Right cardiac atrium (tissue), 5 donors: ENCODE data around the gene SMG6. TPM values are rescaled to one million over a fixed set of nuclear protein-coding genes. Genes with fewer than 3 reads are reported as not detected.
"Not testable (repeated sequence)": the region's sequence is repeated elsewhere in the genome, so short reads cannot be mapped to it uniquely, and the experiment has no call there.

ENCODE experiments used
- ATAC-seq, 2 donors: fragments of 200-7000 bp; cut with Tn5 transposase; one replicate each; pipeline versions ENCODE4 v1.8.0 to v1.9.1; 2020; ENCODE audit warnings: moderate library complexity in 2 of 2, mild to moderate bottlenecking in 1 of 2
- DNase-seq, 3 donors: peaks; one replicate each; pipeline ENCODE4 v3.0.0-alpha.2; 2020
- H3K27ac ChIP-seq: one replicate; pipeline ENCODE4 v1.5.1; 2013; ENCODE audit warnings: mild to moderate bottlenecking, low read length, control low read depth, moderate library complexity
- H3K27me3 ChIP-seq: one replicate; pipeline ENCODE4 v1.6.1; 2013; ENCODE audit not compliant: control insufficient read depth, insufficient read depth
- H3K4me1 ChIP-seq: one replicate; pipeline ENCODE4 v1.6.1; 2013; ENCODE audit warnings: low read length; ENCODE audit not compliant: control insufficient read depth, insufficient read depth
- H3K4me3 ChIP-seq: one replicate; pipeline ENCODE4 v1.5.1; 2013; ENCODE audit warnings: low read length, control low read depth
- H3K9me3 ChIP-seq: one replicate; pipeline ENCODE4 v1.6.1; 2013; ENCODE audit warnings: low read length; ENCODE audit not compliant: control insufficient read depth
- WGBS: extraction: QIAGEN DNeasy Blood & Tissue Kit; methylation state at CpG from one replicate; pipeline ENCODE4 v1.1.7; 2013; 5-methylcytosine and 5-hydroxymethylcytosine counted together
- intact Hi-C, 4 donors: fragments of 100-400 bp; cut with DNase I; formaldehyde crosslinking; loops; one replicate each; pipeline versions ENCODE4 v1.11.0 to v1.14.0; 2022 to 2023
- polyA plus RNA-seq: library from polyadenylated mRNA; stranded (reverse); fragments of 200-250 nt; gene quantifications from one replicate; pipeline ENCODE4 v1.2.3, GENCODE V29; 2013
- total RNA-seq, 4 donors: library from RNA; stranded (reverse); fragmentation: NEBNext Ultra II Directional; extraction: Animal tissue kit (Norgen Biotek cat#: 25700); gene quantifications; one replicate each; pipeline ENCODE4 v1.2.1, GENCODE V29; 2021
- donor health status: healthy with polysubstance abuse.
- donor health status: DM: no; HTN: yes; CAD: no.
- donor health status: DM: no; HTN: no; CAD: no.
- donor health status: DM: no; HTN: yes; CAD: no; lungs with severe emphysema.
- donor health status: DM: yes; HTN: yes; CAD: no.

Gene SMG6
- total and polyA plus RNA-seq, 5 donors: 18.7 to 36.0 (median 27.6) TPM

DNA sequence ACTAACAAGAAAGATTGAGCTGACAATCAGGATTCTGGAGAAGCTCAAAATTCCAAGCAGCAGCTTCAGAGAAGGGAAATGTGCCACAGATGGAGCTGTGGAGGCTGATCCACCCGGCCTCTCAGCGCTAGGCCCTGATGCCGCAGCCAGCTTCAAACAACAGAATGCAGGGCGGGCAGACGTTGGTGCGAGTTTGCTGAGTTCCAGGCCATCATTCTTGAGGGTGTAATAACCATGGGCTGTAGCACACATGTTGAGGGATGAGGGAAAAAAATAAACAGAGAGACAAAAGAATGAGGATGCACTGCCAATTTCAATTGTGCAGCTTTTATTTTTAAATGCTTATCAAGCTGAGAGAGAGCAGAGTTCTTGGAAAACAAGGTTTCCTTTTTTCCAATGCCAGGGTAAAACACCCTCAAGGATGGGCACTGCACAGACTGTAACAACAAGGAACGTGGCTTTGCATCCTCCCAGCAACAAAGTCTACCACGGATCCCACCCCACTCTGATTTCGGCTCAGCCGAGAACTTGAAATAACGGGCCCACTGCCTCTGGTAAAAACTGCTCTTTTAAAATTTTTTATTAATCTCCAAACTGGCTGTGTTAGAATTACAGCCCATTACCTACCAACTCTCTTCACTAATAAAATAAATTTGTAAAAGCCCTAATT is 90.2 kb downstream of the SMG6 start:
- ATAC-seq (peak; percentile 23 to 37), DNase-seq (peak in 2 of 3 donors; percentile 65 to 68)
- Histone ChIP-seq H3K27ac (peak overlapping the region; percentile 99), H3K9me3 (no peaks in the 10 kb centered on the region), H3K4me3 (no peak overlapping the region), H3K27me3 (no peaks in the 10 kb centered on the region), H3K4me1 (peaks cover 10% of the 10 kb centered on the region)
- 35% methylated on average over 11 of the region's 11 CpGs for WGBS
- intact Hi-C loops: loop anchor here in 3 of 4 donors (2.0 to 5.0 kb wide), 2 partner anchors 36 to 39 kb away; no protein-coding TSS in a partner anchor

DNA sequence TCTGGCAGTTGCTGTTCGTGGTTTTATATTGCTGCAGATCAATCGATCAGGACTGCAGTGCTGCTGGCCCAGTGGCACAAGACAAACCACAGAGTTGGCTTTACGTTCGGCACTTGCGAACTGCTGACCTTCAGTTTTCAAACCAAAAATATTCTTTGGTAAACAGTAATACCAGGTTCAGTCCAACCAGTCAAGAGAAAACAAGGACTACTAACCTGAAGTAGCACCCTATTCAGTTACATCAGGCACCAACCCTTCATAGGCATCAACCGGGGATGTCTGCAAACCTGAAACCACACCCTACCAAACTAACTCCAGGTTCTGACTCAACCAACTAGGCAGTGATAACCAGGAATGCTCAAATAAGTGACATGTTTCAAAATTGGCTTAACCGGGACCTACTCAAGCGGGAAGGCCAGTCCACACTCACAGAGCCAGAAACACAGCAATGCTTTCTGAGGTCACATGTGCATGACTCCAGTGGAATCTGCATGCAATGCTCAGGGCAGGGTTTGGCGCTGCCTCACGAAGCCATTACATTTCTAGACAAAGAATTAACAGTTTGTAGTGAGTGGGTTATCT is 91.1 kb downstream of the SMG6 start:
- WGBS: 52% methylated on average over 10 of the region's 10 CpGs
- intact Hi-C loops: loop anchor here in 3 of 4 donors (2.0 to 5.0 kb wide), 2 partner anchors 35 to 38 kb away; no protein-coding TSS in a partner anchor
- Histone ChIP-seq H3K27me3 (no peaks in the 10 kb centered on the region), H3K4me3 (no peak overlapping the region), H3K4me1 (peaks cover 13% of the 10 kb centered on the region), H3K27ac (peak overlapping the region; percentile 99), H3K9me3 (no peaks in the 10 kb centered on the region)
- DNase-seq: peak; percentile 71 to 87 (median 75)
- ATAC-seq: peak; percentile 49 to 62

DNA sequence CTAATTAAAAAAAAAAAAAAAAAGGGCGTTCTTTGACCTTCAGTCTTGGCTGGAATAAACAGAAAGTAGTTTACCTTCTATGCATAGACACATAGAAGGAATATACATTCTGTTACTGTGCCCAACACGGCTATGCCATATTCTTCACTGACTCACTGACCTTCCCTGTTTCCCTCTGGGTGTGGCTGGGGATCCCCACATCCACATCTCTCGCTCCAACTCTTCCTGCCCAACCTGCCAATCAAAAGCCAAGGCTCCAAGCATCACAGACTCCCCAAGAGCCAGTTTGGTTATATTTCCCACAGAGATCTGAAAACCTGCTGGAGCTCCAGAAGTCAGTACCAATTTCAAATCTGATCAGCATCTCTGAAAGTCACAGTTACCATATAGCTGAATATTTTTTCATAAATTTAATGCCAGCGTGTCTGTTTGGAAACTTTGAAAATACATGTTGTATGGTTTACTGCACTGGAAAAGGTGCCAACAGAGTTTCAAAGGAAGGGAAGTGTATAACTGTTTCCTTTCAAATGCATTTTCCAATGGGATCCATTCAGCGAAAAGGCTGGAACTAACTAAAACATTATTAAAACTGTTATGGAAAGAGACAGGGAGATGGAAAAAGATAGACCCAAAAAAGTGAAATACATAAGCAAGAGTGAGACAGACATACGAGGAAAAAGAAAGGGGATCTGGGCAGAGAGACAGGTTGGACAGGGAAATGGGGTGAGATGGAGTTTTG is 91.8 kb downstream of the SMG6 start:
- intact Hi-C loops: loop anchor here in 3 of 4 donors (2.0 to 5.0 kb wide), 2 partner anchors 35 to 37 kb away; no protein-coding TSS in a partner anchor
- ATAC-seq (no peak), DNase-seq (no peak)
- H3K27ac ChIP-seq: peak overlapping the region; percentile 99
- WGBS: 85% methylated on average over 6 of the region's 6 CpGs
- no peak overlapping the region for H3K4me3 ChIP-seq
- H3K9me3 ChIP-seq: no peaks in the 10 kb centered on the region
- H3K27me3 ChIP-seq: no peaks in the 10 kb centered on the region
- peaks cover 14% of the 10 kb centered on the region for H3K4me1 ChIP-seq

DNA sequence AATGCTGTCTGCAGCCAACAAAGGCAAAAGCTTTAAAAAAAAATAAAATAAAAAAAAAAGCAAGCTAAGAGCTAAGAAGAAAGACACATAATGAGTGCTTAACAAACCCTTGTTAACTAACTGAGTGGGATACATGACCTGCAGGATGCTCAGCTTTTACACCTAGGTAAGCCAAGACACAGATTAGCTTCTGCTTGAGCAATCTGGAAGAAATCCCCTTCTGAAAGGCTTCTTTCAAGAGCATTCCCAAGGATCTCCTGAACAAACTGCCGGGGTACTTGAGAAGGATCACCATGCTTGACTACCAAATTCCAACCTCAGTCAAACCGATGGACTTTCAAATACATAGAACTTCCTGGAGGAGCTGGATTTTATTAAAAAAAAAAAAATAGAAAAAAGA is 92.9 kb downstream of the SMG6 start:
- Histone ChIP-seq H3K27ac (peak overlapping the region; percentile 53), H3K9me3 (no peaks in the 10 kb centered on the region), H3K4me1 (peaks cover 13% of the 10 kb centered on the region), H3K27me3 (no peaks in the 10 kb centered on the region), H3K4me3 (no peak overlapping the region)
- ATAC-seq (no peak), DNase-seq (no peak)
- intact Hi-C loops: loop anchor here in 2 of 4 donors (5.0 kb wide), 1 partner anchor 33 kb away; no protein-coding TSS in a partner anchor
- 86% methylated on average over 2 of the region's 2 CpGs for WGBS

DNA sequence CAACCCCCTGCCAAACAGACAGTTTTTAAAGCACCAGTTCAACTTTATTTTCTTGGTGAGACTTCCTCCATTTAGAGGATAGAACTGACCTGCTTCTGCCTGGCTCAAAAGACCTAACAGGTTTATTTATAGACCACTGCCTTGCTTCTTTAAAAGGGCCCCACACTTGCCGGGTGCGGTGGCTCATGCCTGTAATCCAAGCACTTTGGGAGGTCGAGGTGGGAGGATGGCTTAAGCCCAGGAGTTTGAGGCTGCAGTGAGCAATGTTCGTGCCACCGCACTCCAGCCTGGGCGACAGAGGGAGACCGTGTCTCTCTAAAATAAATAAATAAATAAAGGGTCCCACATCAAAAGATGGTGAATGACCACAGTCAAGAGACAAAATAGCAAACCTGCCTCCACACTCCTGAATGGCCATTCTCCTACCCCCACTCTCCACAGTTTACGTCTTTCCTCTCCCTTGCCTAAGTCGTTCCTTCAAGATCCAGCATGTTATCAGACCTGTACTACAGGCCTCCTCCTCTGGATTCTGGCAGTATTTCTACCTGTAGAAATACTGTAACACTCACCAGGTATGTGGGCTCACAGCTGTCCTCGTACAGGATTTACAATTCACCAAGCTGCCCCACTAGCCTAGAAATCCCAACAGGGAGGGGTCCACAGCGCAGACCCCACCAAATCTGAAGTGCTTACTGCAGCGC is 95.6 kb downstream of the SMG6 start:
- peak in 1 of 2 donors; percentile 41 for ATAC-seq
- WGBS: 62% methylated on average over 12 of the region's 12 CpGs
- Histone ChIP-seq H3K9me3 (no peaks in the 10 kb centered on the region), H3K27ac (peak overlapping the region; percentile 76), H3K4me1 (peaks cover 9% of the 10 kb centered on the region), H3K4me3 (no peak overlapping the region), H3K27me3 (no peaks in the 10 kb centered on the region)
- no peak for DNase-seq
- intact Hi-C loops: no loop called here

DNA sequence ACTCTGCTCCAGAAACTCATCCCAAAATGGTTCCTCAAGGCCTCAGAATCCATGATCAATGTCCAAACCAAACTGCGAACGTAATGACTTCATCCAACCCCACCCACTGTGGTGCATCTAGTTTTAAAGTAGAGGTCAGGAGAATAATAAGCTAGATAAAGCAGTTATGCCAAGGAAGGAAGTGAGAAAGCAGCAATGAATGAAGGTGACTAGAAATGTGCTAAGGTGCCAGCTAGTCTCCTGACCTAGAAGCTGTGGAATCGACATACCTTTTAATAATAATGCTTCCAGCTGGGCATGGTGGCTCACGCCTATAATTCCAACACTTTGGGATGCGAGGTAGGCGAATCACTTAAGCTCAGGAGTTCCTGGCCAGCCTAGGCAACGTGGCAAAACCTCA is 99.2 kb downstream of the SMG6 start:
- Histone ChIP-seq H3K9me3 (no peaks in the 10 kb centered on the region), H3K27ac (no peak overlapping the region), H3K4me1 (peaks cover 9% of the 10 kb centered on the region), H3K4me3 (no peak overlapping the region), H3K27me3 (no peaks in the 10 kb centered on the region)
- no peak for DNase-seq
- no peak for ATAC-seq
- intact Hi-C loops: no loop called here
- 86% methylated on average over 7 of the region's 7 CpGs for WGBS

DNA sequence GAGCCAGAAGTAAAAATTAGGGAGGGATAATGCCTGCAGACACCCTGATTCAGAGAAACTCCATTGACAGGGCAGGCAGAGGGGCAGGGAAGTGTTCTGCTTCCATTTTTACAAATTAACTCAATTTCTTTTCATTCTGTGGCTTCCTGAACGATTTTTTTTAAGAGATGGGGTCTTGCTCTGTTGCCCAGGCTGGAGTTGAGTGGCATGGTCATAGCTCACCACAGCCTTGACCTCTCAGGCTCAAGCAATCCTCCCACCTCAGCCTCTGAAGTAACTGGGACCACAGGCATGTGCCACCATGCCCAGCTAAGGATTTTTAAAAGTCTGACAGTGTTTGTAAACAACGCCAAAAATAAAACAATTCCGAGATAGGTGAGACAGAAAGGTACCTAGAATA is 99.8 kb downstream of the SMG6 start:
- H3K27ac ChIP-seq: no peak overlapping the region

DNA sequence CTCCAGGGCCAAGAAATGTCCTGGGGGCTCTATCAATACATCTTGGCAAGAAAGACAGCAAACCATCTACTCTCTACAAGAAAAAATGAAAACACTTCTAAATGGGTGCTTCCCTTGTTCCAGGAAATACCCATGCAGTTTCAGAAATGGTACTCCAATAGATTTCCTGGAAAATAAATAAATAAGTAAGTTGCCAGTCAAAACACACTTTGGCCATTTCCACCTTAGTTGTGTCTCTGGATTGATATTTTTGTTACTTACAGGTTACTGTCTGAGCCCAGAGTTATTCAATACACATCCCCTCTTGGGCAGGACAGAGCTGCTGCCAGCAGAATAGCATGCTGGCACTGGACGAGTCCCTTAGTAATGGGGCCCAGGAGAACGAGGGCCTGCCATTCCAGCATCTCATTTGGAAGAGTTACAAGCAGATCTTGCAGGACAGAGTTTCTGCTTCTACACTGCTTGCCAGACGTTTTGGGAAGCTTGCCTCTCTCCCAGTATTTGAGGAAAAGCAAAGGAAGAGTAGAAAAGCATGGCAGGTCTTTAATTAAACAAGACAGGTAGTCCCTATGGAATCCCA is 100.5 kb downstream of the SMG6 start:
- intact Hi-C loops: no loop called here
- H3K27ac ChIP-seq: peak overlapping the region; percentile 20
- no peak overlapping the region for H3K4me3 ChIP-seq
- H3K27me3 ChIP-seq: no peaks in the 10 kb centered on the region
- peaks cover 6% of the 10 kb centered on the region for H3K4me1 ChIP-seq
- no peaks in the 10 kb centered on the region for H3K9me3 ChIP-seq
- peak; percentile 48 to 49 for ATAC-seq
- DNase-seq: no peak
- 33% methylated on average over 3 of the region's 3 CpGs for WGBS

More for the DNA sequence above, 99.8 kb downstream of the SMG6 start:
- Histone ChIP-seq H3K27me3 (no peaks in the 10 kb centered on the region), H3K4me3 (no peak overlapping the region), H3K4me1 (peaks cover 9% of the 10 kb centered on the region), H3K9me3 (no peaks in the 10 kb centered on the region)
- ATAC-seq (no peak), DNase-seq (no peak)
- 94% methylated on average over 3 of the region's 3 CpGs for WGBS
- intact Hi-C loops: no loop called here

DNA sequence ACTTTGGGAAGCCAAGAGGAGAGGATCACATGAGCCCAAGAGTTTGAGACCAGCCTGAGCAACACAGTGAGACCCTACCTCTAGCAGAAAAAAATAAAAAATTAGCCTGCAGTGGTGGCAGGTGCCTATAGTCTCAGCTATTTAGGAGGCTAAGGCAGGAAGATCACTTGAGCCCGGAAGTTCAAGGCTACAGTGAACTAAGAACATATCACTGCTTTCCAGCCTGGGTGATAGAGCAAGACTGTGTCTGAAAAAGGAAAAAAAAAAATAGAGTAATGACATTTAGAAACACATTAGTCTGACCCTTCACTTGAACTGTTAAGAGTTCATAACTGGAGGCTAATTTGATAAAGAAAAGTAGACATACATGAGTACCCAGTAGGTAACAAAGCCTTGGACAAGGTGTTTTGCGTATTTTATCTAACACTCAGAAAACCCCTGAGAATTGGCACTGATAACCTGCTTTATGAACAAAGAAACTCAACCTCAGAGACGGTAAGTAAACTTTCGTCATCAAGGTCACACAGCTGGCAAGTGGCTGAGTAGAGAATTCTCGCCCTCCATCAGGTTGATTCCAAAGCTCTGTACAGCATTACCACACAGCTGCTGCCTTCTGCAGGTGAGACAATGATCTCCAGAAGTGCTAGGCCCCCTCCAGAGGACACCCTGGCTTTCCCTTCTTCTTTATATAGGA is 101.1 kb downstream of the SMG6 start:
- no peak overlapping the region for H3K4me3 ChIP-seq
- H3K27ac ChIP-seq: peak overlapping the region; percentile 27
- H3K27me3 ChIP-seq: no peaks in the 10 kb centered on the region

DNA sequence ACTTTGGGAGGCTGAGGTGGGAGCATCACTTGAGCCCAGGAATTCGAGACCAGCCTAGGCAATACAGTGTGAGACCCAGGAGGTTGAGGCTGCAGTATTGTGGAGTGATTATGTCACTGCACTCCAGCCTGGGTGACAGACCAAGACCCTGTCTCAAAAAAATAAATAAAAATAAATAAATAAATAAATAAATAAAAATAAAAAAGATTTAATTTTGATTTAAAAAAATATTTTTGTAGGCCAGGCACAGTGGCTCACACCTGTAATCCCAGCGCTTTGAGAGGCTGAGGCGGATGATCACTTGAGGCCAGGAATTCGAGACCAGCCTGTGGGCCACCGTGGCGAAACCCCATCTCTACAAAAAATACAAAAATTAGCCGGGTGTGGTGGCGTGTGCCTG is 104.2 kb downstream of the SMG6 start:
- H3K27ac ChIP-seq, H3K4me1 ChIP-seq, intact Hi-C loops, H3K4me3 ChIP-seq, H3K27me3 ChIP-seq, H3K9me3 ChIP-seq, DNase-seq, ATAC-seq: not testable (repeated sequence)
- 98% methylated on average over 8 of the region's 8 CpGs for WGBS

More for the DNA sequence above, 101.1 kb downstream of the SMG6 start:
- intact Hi-C loops: no loop called here
- H3K9me3 ChIP-seq: no peaks in the 10 kb centered on the region
- DNase-seq (no peak), ATAC-seq (peak in 1 of 2 donors; percentile 45)
- WGBS: 61% methylated on average over 5 of the region's 5 CpGs
- H3K4me1 ChIP-seq: peaks cover 6% of the 10 kb centered on the region
